GM12891 (cell line): ENCODE results near the gene PLD3.

Experiments
- PAX5 ChIP-seq: IDR thresholded peaks from 2 replicates; pipeline ENCODE4 v1.6.1; 2011; ENCODE audit warnings: low read length, moderate library complexity, mild to moderate bottlenecking; ENCODE audit not compliant: insufficient read depth, severe bottlenecking
- POLR2A ChIP-seq: IDR thresholded peaks from 2 replicates; pipeline ENCODE4 v1.6.1; 2011; ENCODE audit warnings: low read depth, low read length, control low read depth
- POLR2AphosphoS5 ChIP-seq: IDR thresholded peaks from 2 replicates; pipeline ENCODE4 v1.6.1; 2011; ENCODE audit warnings: low read depth, low read length, control low read depth
- SPI1 ChIP-seq: IDR thresholded peaks from 2 replicates; pipeline ENCODE4 v1.6.1; 2011; ENCODE audit warnings: low read depth, low read length, control low read depth
- TAF1 ChIP-seq: IDR thresholded peaks from 2 replicates; pipeline ENCODE4 v1.6.1; 2011; ENCODE audit warnings: low read depth, low read length, control low read depth

- no peak for TF ChIP-seq POLR2A
- no peak for TF ChIP-seq POLR2AphosphoS5
- no peak for TF ChIP-seq TAF1
- TF ChIP-seq SPI1, result no peak
- TF ChIP-seq PAX5, result no peak
These were observed 5.7 kb upstream of the PLD3 start for GRCh38 chr19:40342644-40343311.
